Raji (cell line): ENCODE measurements around the gene SH2D3C.

ENCODE experiments used
- POLR2A ChIP-seq: IDR thresholded peaks from 2 replicates; pipeline ENCODE4 v1.6.1; 2011; ENCODE audit warnings: low read depth, low read length, control low read depth; ENCODE audit not compliant: insufficient read depth

SH2D3C gene

GRCh38 chr9:127730799-127731410 lies 47.6 kb downstream of the SH2D3C start:
- TF ChIP-seq POLR2A, result no peak

- no peak for TF ChIP-seq POLR2A
These were observed 48.2 kb downstream of the SH2D3C start for GRCh38 chr9:127730262-127730661.

- no peak for TF ChIP-seq POLR2A
These were observed 48.8 kb downstream of the SH2D3C start for GRCh38 chr9:127729522-127730256.

GRCh38 chr9:127728808-127729207 lies 49.7 kb downstream of the SH2D3C start:
- TF ChIP-seq POLR2A, result no peak

GRCh38 chr9:127726871-127727270 lies 51.6 kb downstream of the SH2D3C start:
- TF ChIP-seq POLR2A, result no peak

- no peak for TF ChIP-seq POLR2A
These were observed 54.5 kb downstream of the SH2D3C start for GRCh38 chr9:127724012-127724411.

GRCh38 chr9:127723444-127723843 lies 55.0 kb downstream of the SH2D3C start:
- TF ChIP-seq POLR2A, result no peak

GRCh38 chr9:127723013-127723412 lies 55.5 kb downstream of the SH2D3C start:
- no peak for TF ChIP-seq POLR2A

- TF ChIP-seq POLR2A, result no peak
These were observed 56.3 kb downstream of the SH2D3C start for GRCh38 chr9:127722055-127722745.

GRCh38 chr9:127721391-127721821 lies 57.1 kb downstream of the SH2D3C start:
- no peak for TF ChIP-seq POLR2A

GRCh38 chr9:127720865-127721227 lies 57.6 kb downstream of the SH2D3C start:
- TF ChIP-seq POLR2A, result no peak

GRCh38 chr9:127720031-127720864 lies 58.2 kb downstream of the SH2D3C start:
- no peak for TF ChIP-seq POLR2A

- TF ChIP-seq POLR2A, result no peak
These were observed 60.7 kb downstream of the SH2D3C start for GRCh38 chr9:127717766-127718165.

- TF ChIP-seq POLR2A, result no peak
These were observed 62.1 kb downstream of the SH2D3C start for GRCh38 chr9:127716412-127716811.
